ENCODE data around the gene AGPAT1. TPM values are rescaled to one million over a fixed set of nuclear protein-coding genes. Genes with fewer than 3 reads are reported as not detected.

The AGPAT1 gene
- total and polyA plus RNA-seq, 2 experiments from 2014 or later = 39.8 to 82.1 TPM

DNA sequence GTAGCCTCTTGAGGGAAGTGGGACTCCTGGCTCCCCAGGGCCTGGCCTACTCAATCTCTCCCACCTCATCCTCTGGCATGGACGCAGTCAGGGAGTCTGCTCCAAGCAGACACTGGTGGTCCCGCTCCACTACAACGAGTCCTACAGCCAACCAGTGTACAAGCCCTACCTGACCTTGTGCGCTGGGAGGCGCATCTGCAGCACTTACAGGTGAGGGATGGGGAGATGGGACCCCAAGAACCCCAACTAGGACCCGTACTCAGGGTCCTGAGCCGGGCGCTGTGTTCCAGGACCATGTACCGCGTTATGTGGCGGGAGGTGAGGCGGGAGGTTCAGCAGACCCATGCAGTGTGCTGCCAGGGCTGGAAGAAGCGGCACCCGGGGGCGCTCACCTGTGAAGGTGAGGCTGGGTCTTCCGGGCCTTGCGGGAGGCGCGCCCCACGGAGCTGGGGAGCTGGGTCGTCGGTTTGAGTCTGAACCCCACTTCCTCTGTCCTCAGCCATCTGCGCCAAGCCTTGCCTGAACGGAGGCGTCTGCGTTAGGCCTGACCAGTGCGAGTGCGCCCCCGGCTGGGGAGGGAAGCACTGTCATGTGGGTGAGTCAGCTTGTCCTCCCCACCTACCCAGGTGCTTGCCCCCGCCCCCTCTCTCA lies 9.3 kb downstream of the AGPAT1 start:
- Mint-ChIP-seq H3K36me3 (ENCODE audit: low read depth) (peaks cover 68% of the 10 kb centered on the region), H3K4me1 (peaks cover 23% of the 10 kb centered on the region), H3K27ac (peak overlapping the region; percentile 81), H3K9me3 (no peaks in the 10 kb centered on the region), H3K27me3 (ENCODE audit: insufficient read depth, low read depth, poor library complexity) (peaks cover 10% of the 10 kb centered on the region), H3K4me3 (no peak overlapping the region)
- Histone ChIP-seq H3K27me3 (ENCODE audit: insufficient read depth) (no peaks in the 10 kb centered on the region), H3K4me2 (peak overlapping the region; percentile 89), H3F3A (replicated peaks; ENCODE audit: low read depth) (peaks cover 12% of the 10 kb centered on the region), H3K36me3 (ENCODE audit: insufficient read depth) (no peaks in the 10 kb centered on the region; the same call in 1 of the 2 replicates), H3K4me3 (peak overlapping the region; percentile 64), H3K79me2 (replicated peaks; ENCODE audit: insufficient read depth) (no peaks in the 10 kb centered on the region), H2AFZ (no peak overlapping the region), H3K9me2 (ENCODE audit: insufficient read depth) (no peaks in the 10 kb centered on the region), H3K27ac (ENCODE audit: low read depth) (peak overlapping the region; percentile 87; the same call in 1 of the 2 replicates), H3K4me1 (ENCODE audit: insufficient read depth) (peaks cover 12% of the 10 kb centered on the region), H4K20me1 (replicated peaks; ENCODE audit: insufficient read depth) (peaks cover 9% of the 10 kb centered on the region; the same call in 1 of the 2 replicates)
- ATAC-seq (peak; percentile 94), DNase-seq (ENCODE audit: low spot score) (peak; percentile 95)
- TF ChIP-seq, protein P1, sequence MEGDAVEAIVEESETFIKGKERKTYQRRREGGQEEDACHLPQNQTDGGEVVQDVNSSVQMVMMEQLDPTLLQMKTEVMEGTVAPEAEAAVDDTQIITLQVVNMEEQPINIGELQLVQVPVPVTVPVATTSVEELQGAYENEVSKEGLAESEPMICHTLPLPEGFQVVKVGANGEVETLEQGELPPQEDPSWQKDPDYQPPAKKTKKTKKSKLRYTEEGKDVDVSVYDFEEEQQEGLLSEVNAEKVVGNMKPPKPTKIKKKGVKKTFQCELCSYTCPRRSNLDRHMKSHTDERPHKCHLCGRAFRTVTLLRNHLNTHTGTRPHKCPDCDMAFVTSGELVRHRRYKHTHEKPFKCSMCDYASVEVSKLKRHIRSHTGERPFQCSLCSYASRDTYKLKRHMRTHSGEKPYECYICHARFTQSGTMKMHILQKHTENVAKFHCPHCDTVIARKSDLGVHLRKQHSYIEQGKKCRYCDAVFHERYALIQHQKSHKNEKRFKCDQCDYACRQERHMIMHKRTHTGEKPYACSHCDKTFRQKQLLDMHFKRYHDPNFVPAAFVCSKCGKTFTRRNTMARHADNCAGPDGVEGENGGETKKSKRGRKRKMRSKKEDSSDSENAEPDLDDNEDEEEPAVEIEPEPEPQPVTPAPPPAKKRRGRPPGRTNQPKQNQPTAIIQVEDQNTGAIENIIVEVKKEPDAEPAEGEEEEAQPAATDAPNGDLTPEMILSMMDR (conservative IDR thresholded peaks at IDR 0.05; ENCODE audit: low read depth in 2 of 2) = peak; percentile 57 to 89
- TF ChIP-seq POLR2AphosphoS5 (IDR thresholded peaks at IDR 0.05; ENCODE audit: low read depth) (peak; percentile 59), CREB1 (CRISPR knock-in tag; IDR thresholded peaks at IDR 0.05; ENCODE audit: low read depth) (no peak)
- TF ChIP-seq, protein P2, sequence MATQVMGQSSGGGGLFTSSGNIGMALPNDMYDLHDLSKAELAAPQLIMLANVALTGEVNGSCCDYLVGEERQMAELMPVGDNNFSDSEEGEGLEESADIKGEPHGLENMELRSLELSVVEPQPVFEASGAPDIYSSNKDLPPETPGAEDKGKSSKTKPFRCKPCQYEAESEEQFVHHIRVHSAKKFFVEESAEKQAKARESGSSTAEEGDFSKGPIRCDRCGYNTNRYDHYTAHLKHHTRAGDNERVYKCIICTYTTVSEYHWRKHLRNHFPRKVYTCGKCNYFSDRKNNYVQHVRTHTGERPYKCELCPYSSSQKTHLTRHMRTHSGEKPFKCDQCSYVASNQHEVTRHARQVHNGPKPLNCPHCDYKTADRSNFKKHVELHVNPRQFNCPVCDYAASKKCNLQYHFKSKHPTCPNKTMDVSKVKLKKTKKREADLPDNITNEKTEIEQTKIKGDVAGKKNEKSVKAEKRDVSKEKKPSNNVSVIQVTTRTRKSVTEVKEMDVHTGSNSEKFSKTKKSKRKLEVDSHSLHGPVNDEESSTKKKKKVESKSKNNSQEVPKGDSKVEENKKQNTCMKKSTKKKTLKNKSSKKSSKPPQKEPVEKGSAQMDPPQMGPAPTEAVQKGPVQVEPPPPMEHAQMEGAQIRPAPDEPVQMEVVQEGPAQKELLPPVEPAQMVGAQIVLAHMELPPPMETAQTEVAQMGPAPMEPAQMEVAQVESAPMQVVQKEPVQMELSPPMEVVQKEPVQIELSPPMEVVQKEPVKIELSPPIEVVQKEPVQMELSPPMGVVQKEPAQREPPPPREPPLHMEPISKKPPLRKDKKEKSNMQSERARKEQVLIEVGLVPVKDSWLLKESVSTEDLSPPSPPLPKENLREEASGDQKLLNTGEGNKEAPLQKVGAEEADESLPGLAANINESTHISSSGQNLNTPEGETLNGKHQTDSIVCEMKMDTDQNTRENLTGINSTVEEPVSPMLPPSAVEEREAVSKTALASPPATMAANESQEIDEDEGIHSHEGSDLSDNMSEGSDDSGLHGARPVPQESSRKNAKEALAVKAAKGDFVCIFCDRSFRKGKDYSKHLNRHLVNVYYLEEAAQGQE (IDR thresholded peaks at IDR 0.05; ENCODE audit: unreplicated experiment) = no peak

DNA sequence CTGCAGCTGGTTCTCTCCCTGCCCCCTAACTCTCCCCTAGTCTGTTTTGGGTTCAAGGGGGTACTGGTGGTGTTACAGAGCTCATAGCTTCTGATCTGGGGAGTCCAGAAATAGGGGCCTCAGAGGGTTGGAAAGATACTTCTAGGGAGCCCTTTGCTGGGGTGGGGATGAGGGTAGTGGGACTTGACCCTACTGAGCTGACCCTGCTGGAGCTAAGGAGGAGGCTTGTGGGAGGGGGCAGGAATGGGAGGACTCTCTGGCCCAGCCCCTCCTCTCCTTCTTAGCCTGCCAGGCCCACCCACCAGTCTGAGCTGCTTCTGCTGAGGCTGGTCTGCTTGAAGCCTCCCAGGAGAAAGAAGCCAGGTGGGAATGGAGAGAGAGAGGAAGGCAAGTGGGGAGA lies 11.6 kb downstream of the AGPAT1 start, which contains the start of gene EGFL8:
TSS of gene EGFL8 (plus strand) at position 301 of the 400 bp plus-strand sequence. CDS start 1,571 bp downstream, outside the sequence.
- Mint-ChIP-seq H3K4me1 (peaks cover 23% of the 10 kb centered on the region), H3K4me3 (no peak within 1 kb of the TSS), H3K27me3 (ENCODE audit: insufficient read depth, low read depth, poor library complexity) (peaks cover 7% of the 10 kb centered on the region), H3K36me3 (ENCODE audit: low read depth) (peaks cover 56% of the 10 kb centered on the region), H3K27ac (peak within 1 kb of the TSS; percentile 65), H3K9me3 (no peaks in the 10 kb centered on the region)
- Histone ChIP-seq H2AFZ (no peak within 1 kb of the TSS), H3K27me3 (ENCODE audit: insufficient read depth) (no peaks in the 10 kb centered on the region), H4K20me1 (replicated peaks; ENCODE audit: insufficient read depth) (no peaks in the 10 kb centered on the region; the same call in 1 of the 2 replicates), H3K9me2 (ENCODE audit: insufficient read depth) (no peaks in the 10 kb centered on the region), H3K4me3 (no peak within 1 kb of the TSS), H3F3A (replicated peaks; ENCODE audit: low read depth) (peaks cover 12% of the 10 kb centered on the region), H3K4me1 (ENCODE audit: insufficient read depth) (peaks cover 12% of the 10 kb centered on the region), H3K4me2 (no peak within 1 kb of the TSS), H3K79me2 (replicated peaks; ENCODE audit: insufficient read depth) (no peaks in the 10 kb centered on the region), H3K36me3 (ENCODE audit: insufficient read depth) (no peaks in the 10 kb centered on the region; the same call in 1 of the 2 replicates), H3K27ac (ENCODE audit: low read depth) (no peak within 1 kb of the TSS)
- TF ChIP-seq CREB1 (CRISPR knock-in tag; IDR thresholded peaks at IDR 0.05; ENCODE audit: low read depth) (no peak), JUNB (IDR thresholded peaks at IDR 0.05; ENCODE audit: unreplicated experiment) (no peak), ZNF331 (CRISPR knock-in tag; IDR thresholded peaks at IDR 0.05; ENCODE audit: low read depth) (no peak), EZH2phosphoT487 (IDR thresholded peaks at IDR 0.05; ENCODE audit: unreplicated experiment) (no peak), ZNF114 (CRISPR knock-in tag; IDR thresholded peaks at IDR 0.05) (no peak)
- no peak for DNase-seq (ENCODE audit: low spot score)
- ATAC-seq = no peak

Data from GM23338 (cell line).